ENCODE measurements around the gene PCSK6.

Gene PCSK6

DNA sequence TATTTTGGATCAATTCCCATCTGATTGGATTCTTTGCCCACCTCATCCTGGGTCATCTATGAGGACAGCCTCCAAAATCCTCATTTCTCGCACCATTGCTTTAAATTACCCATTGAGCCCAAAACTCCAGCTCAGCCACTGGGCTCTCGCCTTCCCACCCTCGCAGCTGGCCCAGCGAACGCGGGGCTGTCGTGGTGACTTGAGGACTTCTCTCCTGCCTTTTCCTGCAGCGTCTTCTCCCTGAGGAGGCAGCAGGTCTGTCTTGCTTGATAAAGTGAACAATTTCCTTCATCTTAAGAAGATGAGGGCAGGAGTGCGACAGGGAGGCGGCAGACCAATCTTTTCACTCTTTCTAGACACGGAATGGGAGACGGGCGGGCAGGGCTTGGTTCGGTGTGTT, 161.5 kb downstream of the PCSK6 start:
- peaks cover 95% of the 10 kb centered on the region for H3K27me3 ChIP-seq (ENCODE audit: insufficient read depth, low read length, poor library complexity, severe bottlenecking)
- TF ChIP-seq, protein P1, sequence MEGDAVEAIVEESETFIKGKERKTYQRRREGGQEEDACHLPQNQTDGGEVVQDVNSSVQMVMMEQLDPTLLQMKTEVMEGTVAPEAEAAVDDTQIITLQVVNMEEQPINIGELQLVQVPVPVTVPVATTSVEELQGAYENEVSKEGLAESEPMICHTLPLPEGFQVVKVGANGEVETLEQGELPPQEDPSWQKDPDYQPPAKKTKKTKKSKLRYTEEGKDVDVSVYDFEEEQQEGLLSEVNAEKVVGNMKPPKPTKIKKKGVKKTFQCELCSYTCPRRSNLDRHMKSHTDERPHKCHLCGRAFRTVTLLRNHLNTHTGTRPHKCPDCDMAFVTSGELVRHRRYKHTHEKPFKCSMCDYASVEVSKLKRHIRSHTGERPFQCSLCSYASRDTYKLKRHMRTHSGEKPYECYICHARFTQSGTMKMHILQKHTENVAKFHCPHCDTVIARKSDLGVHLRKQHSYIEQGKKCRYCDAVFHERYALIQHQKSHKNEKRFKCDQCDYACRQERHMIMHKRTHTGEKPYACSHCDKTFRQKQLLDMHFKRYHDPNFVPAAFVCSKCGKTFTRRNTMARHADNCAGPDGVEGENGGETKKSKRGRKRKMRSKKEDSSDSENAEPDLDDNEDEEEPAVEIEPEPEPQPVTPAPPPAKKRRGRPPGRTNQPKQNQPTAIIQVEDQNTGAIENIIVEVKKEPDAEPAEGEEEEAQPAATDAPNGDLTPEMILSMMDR (conservative IDR thresholded peaks at IDR 0.05; ENCODE audit: low read length), result no peak
- TF ChIP-seq EZH2phosphoT487 (IDR thresholded peaks at IDR 0.05; ENCODE audit: borderline replicate concordance), result no peak
- H4K20me1 ChIP-seq (ENCODE audit: insufficient read depth, low read length, poor library complexity, severe bottlenecking), result no peaks in the 10 kb centered on the region
- no peaks in the 10 kb centered on the region for H3K9me2 ChIP-seq (replicated peaks; ENCODE audit: low read depth, low read length)
- H3K4me1 ChIP-seq (ENCODE audit: insufficient read depth, low read length, poor library complexity, severe bottlenecking), result no peaks in the 10 kb centered on the region
- H3K9ac ChIP-seq (ENCODE audit: low read depth, low read length, poor library complexity, severe bottlenecking), result no peak overlapping the region
- H3F3A ChIP-seq (ENCODE audit: low read depth), result no peaks in the 10 kb centered on the region
- no peak overlapping the region for H3K4me3 ChIP-seq (ENCODE audit: low read length, poor library complexity, severe bottlenecking)
- peaks cover 5% of the 10 kb centered on the region; the same call in 1 of the 2 replicates for H3K9me3 ChIP-seq (ENCODE audit: insufficient read depth, low read depth, low read length)
- no peak overlapping the region for H3K4me2 ChIP-seq (ENCODE audit: low read depth, low read length, poor library complexity, severe bottlenecking)
- H3K79me2 ChIP-seq (ENCODE audit: insufficient read depth, low read length), result no peaks in the 10 kb centered on the region
- H3K36me3 ChIP-seq (ENCODE audit: insufficient read depth, low read length), result no peaks in the 10 kb centered on the region
- H2AFZ ChIP-seq (ENCODE audit: low read length), result no peak overlapping the region

GRCh38 chr15:101327147-101327740, 162.3 kb downstream of the PCSK6 start:
- Histone ChIP-seq H3K27me3 (ENCODE audit: insufficient read depth, low read length, poor library complexity, severe bottlenecking) (peaks cover 93% of the 10 kb centered on the region), H3K9me3 (ENCODE audit: insufficient read depth, low read depth, low read length) (peaks cover 2% of the 10 kb centered on the region; the same call in 1 of the 2 replicates), H3K4me1 (ENCODE audit: insufficient read depth, low read length, poor library complexity, severe bottlenecking) (no peaks in the 10 kb centered on the region), H3K36me3 (ENCODE audit: insufficient read depth, low read length) (no peaks in the 10 kb centered on the region), H3K79me2 (ENCODE audit: insufficient read depth, low read length) (no peaks in the 10 kb centered on the region), H4K20me1 (ENCODE audit: insufficient read depth, low read length, poor library complexity, severe bottlenecking) (no peaks in the 10 kb centered on the region), H3F3A (ENCODE audit: low read depth) (no peaks in the 10 kb centered on the region), H3K4me3 (ENCODE audit: low read length, poor library complexity, severe bottlenecking) (no peak overlapping the region), H2AFZ (ENCODE audit: low read length) (no peak overlapping the region), H3K4me2 (ENCODE audit: low read depth, low read length, poor library complexity, severe bottlenecking) (no peak overlapping the region), H3K9me2 (replicated peaks; ENCODE audit: low read depth, low read length) (no peaks in the 10 kb centered on the region), H3K9ac (ENCODE audit: low read depth, low read length, poor library complexity, severe bottlenecking) (no peak overlapping the region)
- no peak for TF ChIP-seq EZH2phosphoT487 (IDR thresholded peaks at IDR 0.05; ENCODE audit: borderline replicate concordance)
- TF ChIP-seq, protein P1 (conservative IDR thresholded peaks at IDR 0.05; ENCODE audit: low read length), result no peak

DNA sequence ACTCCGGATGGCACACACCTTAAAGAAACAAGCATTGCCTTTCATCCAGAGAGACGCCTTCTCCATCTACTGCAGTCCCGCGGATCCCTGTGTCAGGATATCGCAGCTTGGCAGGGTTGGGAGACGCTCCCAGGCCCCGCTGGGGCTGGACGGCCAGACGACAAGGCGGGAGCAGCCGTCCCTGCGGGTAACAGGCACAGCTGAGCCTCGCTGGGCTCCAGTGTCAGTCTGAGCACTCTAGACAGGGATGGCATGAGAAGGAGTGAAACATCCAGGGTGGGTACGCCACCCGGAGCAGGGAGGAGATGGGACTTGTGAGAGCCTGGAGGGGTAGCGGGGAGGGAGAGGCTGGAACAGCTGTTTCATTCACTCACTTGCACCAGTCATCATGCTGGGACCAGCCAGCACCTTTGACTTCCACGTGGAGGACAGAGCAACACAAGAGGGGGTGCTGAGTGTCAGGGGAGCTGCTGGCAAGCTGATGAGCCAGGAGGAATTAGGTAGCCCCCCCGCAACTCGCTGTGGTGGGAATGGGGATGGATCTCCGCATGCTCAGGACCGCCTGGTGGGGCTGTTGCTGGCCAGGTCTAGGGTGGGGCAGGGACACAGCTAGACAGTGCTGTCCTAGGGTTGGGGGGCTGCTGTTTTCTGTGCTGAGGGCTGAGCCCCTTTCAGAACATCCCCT, 162.9 kb downstream of the PCSK6 start:
- Histone ChIP-seq H3K36me3 (ENCODE audit: insufficient read depth, low read length) (no peaks in the 10 kb centered on the region), H3K27me3 (ENCODE audit: insufficient read depth, low read length, poor library complexity, severe bottlenecking) (peaks cover 91% of the 10 kb centered on the region), H3K4me1 (ENCODE audit: insufficient read depth, low read length, poor library complexity, severe bottlenecking) (no peaks in the 10 kb centered on the region), H2AFZ (ENCODE audit: low read length) (no peak overlapping the region), H3K9me2 (replicated peaks; ENCODE audit: low read depth, low read length) (no peaks in the 10 kb centered on the region), H3K79me2 (ENCODE audit: insufficient read depth, low read length) (no peaks in the 10 kb centered on the region), H3K9ac (ENCODE audit: low read depth, low read length, poor library complexity, severe bottlenecking) (no peak overlapping the region), H3K4me3 (ENCODE audit: low read length, poor library complexity, severe bottlenecking) (no peak overlapping the region), H3F3A (ENCODE audit: low read depth) (no peaks in the 10 kb centered on the region), H4K20me1 (ENCODE audit: insufficient read depth, low read length, poor library complexity, severe bottlenecking) (no peaks in the 10 kb centered on the region), H3K9me3 (ENCODE audit: insufficient read depth, low read depth, low read length) (no peaks in the 10 kb centered on the region; the same call in 1 of the 2 replicates), H3K4me2 (ENCODE audit: low read depth, low read length, poor library complexity, severe bottlenecking) (no peak overlapping the region)
- TF ChIP-seq, protein P1 (conservative IDR thresholded peaks at IDR 0.05; ENCODE audit: low read length), result no peak
- no peak for TF ChIP-seq EZH2phosphoT487 (IDR thresholded peaks at IDR 0.05; ENCODE audit: borderline replicate concordance)
